Measurements from ENCODE around the gene WDR74. TPM values are rescaled to one million over a fixed set of nuclear protein-coding genes. Genes with fewer than 3 reads are reported as not detected.
A peak's percentile ranks its signal among the peaks of the same experiment; 100 is the strongest.
"Not testable (repeated sequence)": the region's sequence is repeated elsewhere in the genome, so short reads cannot be mapped to it uniquely, and the experiment has no call there.

The WDR74 gene
- total RNA-seq, 4 donors from 2014 or later: 26.6 to 46.8 (median 39.3) TPM

GRCh38 chr11:62850911-62851806, 11.8 kb upstream of the WDR74 start:
- no peak overlapping the region for H3K4me3 ChIP-seq
- H3K27ac ChIP-seq: peak overlapping the region in 2 of 4 donors; percentile 12 to 31
- no peaks in the 10 kb centered on the region for H3K27me3 ChIP-seq
- H3K9me3 ChIP-seq: no peaks in the 10 kb centered on the region
- 41 to 64% methylated on average over 9 to 12 of the region's 15 CpGs for WGBS, 2 donors (ENCODE audit: low coverage in 1 of 2)
- ATAC-seq: no peak
- peaks cover 5 to 32% of the 10 kb centered on the region in 2 donors for H3K36me3 ChIP-seq
- H3K4me1 ChIP-seq: peaks cover 10 to 27% (median 18%) of the 10 kb centered on the region in 3 donors
- TF ChIP-seq EP300 (IDR thresholded peaks at IDR 0.05) (no peak), POLR2A (IDR thresholded peaks at IDR 0.05) (no peak), CTCF (IDR thresholded peaks at IDR 0.05) (no peak), POLR2AphosphoS5 (IDR thresholded peaks at IDR 0.05) (no peak)

- WGBS, 2 donors (ENCODE audit: low coverage in 1 of 2): 92 to 100% methylated on average over 1 of the region's 1 CpG
- no peak overlapping the region for H3K27ac ChIP-seq
- H3K4me3 ChIP-seq: no peak overlapping the region
- H3K4me1 ChIP-seq: peaks cover 0 to 5% (median 0%) of the 10 kb centered on the region in 3 donors
- no peaks in the 10 kb centered on the region for H3K27me3 ChIP-seq
- no peaks in the 10 kb centered on the region for H3K9me3 ChIP-seq
- no peak for ATAC-seq
- no peak for TF ChIP-seq EP300 (IDR thresholded peaks at IDR 0.05)
- TF ChIP-seq POLR2AphosphoS5 (IDR thresholded peaks at IDR 0.05): no peak
- no peak for TF ChIP-seq CTCF (IDR thresholded peaks at IDR 0.05)
- H3K36me3 ChIP-seq: peaks cover 0 to 19% of the 10 kb centered on the region in 2 donors
These were observed 8.5 kb upstream of the WDR74 start for GRCh38 chr11:62847767-62848314.

GRCh38 chr11:62846177-62846576, 6.8 kb upstream of the WDR74 start:
- Histone ChIP-seq H3K27me3 (no peaks in the 10 kb centered on the region), H3K27ac (no peak overlapping the region), H3K4me3 (no peak overlapping the region), H3K4me1 (peaks cover 0 to 13% (median 4%) of the 10 kb centered on the region in 3 donors), H3K9me3 (no peaks in the 10 kb centered on the region), H3K36me3 (peaks cover 0 to 2% of the 10 kb centered on the region in 2 donors)
- WGBS, 2 donors (ENCODE audit: low coverage in 1 of 2): 61 to 87% methylated on average over 2 to 3 of the region's 3 CpGs
- ATAC-seq: no peak
- TF ChIP-seq POLR2AphosphoS5 (IDR thresholded peaks at IDR 0.05) (no peak), CTCF (IDR thresholded peaks at IDR 0.05) (no peak), EP300 (IDR thresholded peaks at IDR 0.05) (no peak), POLR2A (IDR thresholded peaks at IDR 0.05) (no peak)

- Histone ChIP-seq H3K36me3 (no peaks in the 10 kb centered on the region), H3K4me3 (no peak overlapping the region), H3K4me1 (peaks cover 0 to 21% (median 4%) of the 10 kb centered on the region in 3 donors), H3K27ac (no peak overlapping the region), H3K27me3 (no peaks in the 10 kb centered on the region), H3K9me3 (no peaks in the 10 kb centered on the region)
- no peak for ATAC-seq
- 94% methylated on average over 3 of the region's 3 CpGs; no CpG with 5 or more reads in 1 of the 2 donors for WGBS, 2 donors (ENCODE audit: low coverage in 1 of 2)
- TF ChIP-seq CTCF (IDR thresholded peaks at IDR 0.05): no peak
These were observed 4.8 kb upstream of the WDR74 start for GRCh38 chr11:62844154-62844553.

- ATAC-seq: no peak
These were observed 4.1 kb upstream of the WDR74 start for GRCh38 chr11:62843466-62843865.

GRCh38 chr11:62842891-62843290, 3.5 kb upstream of the WDR74 start:
- H3K27me3 ChIP-seq, H3K9me3 ChIP-seq, H3K36me3 ChIP-seq, ATAC-seq, H3K4me3 ChIP-seq: not testable (repeated sequence)
- peaks cover 0 to 34% (median 9%) of the 10 kb centered on the region in 3 donors for H3K4me1 ChIP-seq
- WGBS, 2 donors (ENCODE audit: low coverage in 1 of 2): 68% methylated on average over 6 of the region's 9 CpGs; no CpG with 5 or more reads in 1 of the 2 donors
- H3K27ac ChIP-seq: peak overlapping the region; percentile 94 to 98 (median 95)

More at GRCh38 chr11:62843466-62843865, 4.1 kb upstream of the WDR74 start:
- Histone ChIP-seq H3K36me3 (no peaks in the 10 kb centered on the region), H3K4me1 (peaks cover 0 to 28% (median 8%) of the 10 kb centered on the region in 3 donors), H3K27ac (no peak overlapping the region), H3K9me3 (no peaks in the 10 kb centered on the region), H3K4me3 (no peak overlapping the region), H3K27me3 (no peaks in the 10 kb centered on the region)
- no peak for TF ChIP-seq POLR2AphosphoS5 (IDR thresholded peaks at IDR 0.05)
- no peak for TF ChIP-seq POLR2A (IDR thresholded peaks at IDR 0.05)
- TF ChIP-seq CTCF (IDR thresholded peaks at IDR 0.05): no peak
- TF ChIP-seq EP300 (IDR thresholded peaks at IDR 0.05): no peak
- WGBS, 2 donors (ENCODE audit: low coverage in 1 of 2): 93 to 100% methylated on average over 1 to 3 of the region's 3 CpGs

Data from gastroesophageal sphincter (tissue), 4 donors.